Right cardiac atrium (tissue), 5 donors: Measurements from ENCODE around the gene SPRR2B. TPM values are rescaled to one million over a fixed set of nuclear protein-coding genes. Genes with fewer than 3 reads are reported as not detected.
"Not testable (repeated sequence)": the region's sequence is repeated elsewhere in the genome, so short reads cannot be mapped to it uniquely, and the experiment has no call there.

Experiments
- ATAC-seq, 2 donors: fragments of 200-7000 bp; cut with Tn5 transposase; one replicate each; pipeline versions ENCODE4 v1.8.0 to v1.9.1; 2020; ENCODE audit warnings: moderate library complexity in 2 of 2, mild to moderate bottlenecking in 1 of 2
- DNase-seq, 3 donors: peaks; one replicate each; pipeline ENCODE4 v3.0.0-alpha.2; 2020
- H3K27ac ChIP-seq: one replicate; pipeline ENCODE4 v1.5.1; 2013; ENCODE audit warnings: mild to moderate bottlenecking, low read length, control low read depth, moderate library complexity
- H3K27me3 ChIP-seq: one replicate; pipeline ENCODE4 v1.6.1; 2013; ENCODE audit not compliant: control insufficient read depth, insufficient read depth
- H3K4me1 ChIP-seq: one replicate; pipeline ENCODE4 v1.6.1; 2013; ENCODE audit warnings: low read length; ENCODE audit not compliant: control insufficient read depth, insufficient read depth
- H3K4me3 ChIP-seq: one replicate; pipeline ENCODE4 v1.5.1; 2013; ENCODE audit warnings: low read length, control low read depth
- H3K9me3 ChIP-seq: one replicate; pipeline ENCODE4 v1.6.1; 2013; ENCODE audit warnings: low read length; ENCODE audit not compliant: control insufficient read depth
- WGBS: extraction: QIAGEN DNeasy Blood & Tissue Kit; methylation state at CpG from one replicate; pipeline ENCODE4 v1.1.7; 2013; 5-methylcytosine and 5-hydroxymethylcytosine counted together
- intact Hi-C, 4 donors: fragments of 100-400 bp; cut with DNase I; formaldehyde crosslinking; loops; one replicate each; pipeline versions ENCODE4 v1.11.0 to v1.14.0; 2022 to 2023
- polyA plus RNA-seq: library from polyadenylated mRNA; stranded (reverse); fragments of 200-250 nt; gene quantifications from one replicate; pipeline ENCODE4 v1.2.3, GENCODE V29; 2013
- total RNA-seq, 4 donors: library from RNA; stranded (reverse); fragmentation: NEBNext Ultra II Directional; extraction: Animal tissue kit (Norgen Biotek cat#: 25700); gene quantifications; one replicate each; pipeline ENCODE4 v1.2.1, GENCODE V29; 2021
- donor health status: healthy with polysubstance abuse.
- donor health status: DM: no; HTN: yes; CAD: no.
- donor health status: DM: no; HTN: no; CAD: no.
- donor health status: DM: no; HTN: yes; CAD: no; lungs with severe emphysema.
- donor health status: DM: yes; HTN: yes; CAD: no.

SPRR2B gene
- total and polyA plus RNA-seq, 5 donors: not detected

GRCh38 chr1:153072806-153073726, 1.7 kb upstream of the SPRR2B start:
- intact Hi-C loops: no loop called here
- Histone ChIP-seq H3K9me3 (no peaks in the 10 kb centered on the region), H3K4me3 (no peak overlapping the region), H3K4me1 (no peaks in the 10 kb centered on the region), H3K27me3 (no peaks in the 10 kb centered on the region), H3K27ac (no peak overlapping the region)
- DNase-seq (no peak), ATAC-seq (no peak)
- 66% methylated on average over 5 of the region's 5 CpGs for WGBS

GRCh38 chr1:153070243-153070642, 1.2 kb downstream of the SPRR2B start:
- 52% methylated on average over 2 of the region's 2 CpGs for WGBS
- Histone ChIP-seq H3K9me3 (no peaks in the 10 kb centered on the region), H3K27ac (no peak overlapping the region), H3K27me3 (no peaks in the 10 kb centered on the region), H3K4me3 (no peak overlapping the region), H3K4me1 (no peaks in the 10 kb centered on the region)
- intact Hi-C loops: no loop called here
- ATAC-seq (no peak), DNase-seq (no peak)

GRCh38 chr1:153058826-153059784, 12.3 kb downstream of the SPRR2B start:
- DNase-seq (no peak), ATAC-seq (no peak)
- Histone ChIP-seq H3K27ac (no peak overlapping the region), H3K4me3 (no peak overlapping the region), H3K27me3 (no peaks in the 10 kb centered on the region), H3K4me1 (no peaks in the 10 kb centered on the region), H3K9me3 (no peaks in the 10 kb centered on the region)
- 62% methylated on average over 6 of the region's 6 CpGs for WGBS
- intact Hi-C loops: no loop called here

- ATAC-seq: no peak
- WGBS: 60% methylated on average over 2 of the region's 2 CpGs
- intact Hi-C loops: no loop called here
- DNase-seq: no peak
- no peaks in the 10 kb centered on the region for H3K4me1 ChIP-seq
- H3K9me3 ChIP-seq: no peaks in the 10 kb centered on the region
- no peaks in the 10 kb centered on the region for H3K27me3 ChIP-seq
- no peak overlapping the region for H3K4me3 ChIP-seq
- H3K27ac ChIP-seq: no peak overlapping the region
Measured at GRCh38 chr1:153058154-153058553, 13.3 kb downstream of the SPRR2B start.

- DNase-seq (no peak), ATAC-seq (no peak)
- no peak within 1 kb of the TSS for H3K27ac ChIP-seq
- no peaks in the 10 kb centered on the region for H3K27me3 ChIP-seq
- no peaks in the 10 kb centered on the region for H3K4me1 ChIP-seq
- 60% methylated on average over 2 of the region's 2 CpGs for WGBS
- intact Hi-C loops: no loop called here
- no peaks in the 10 kb centered on the region for H3K9me3 ChIP-seq
- H3K4me3 ChIP-seq: no peak within 1 kb of the TSS
Measured at GRCh38 chr1:153057375-153057774, 14.0 kb downstream of the SPRR2B start, which contains the start of gene SPRR2A. Gene SPRR2A, minus strand, starts transcription at chr1:153057512. Its CDS starts 777 bp downstream, at chr1:153056735.

GRCh38 chr1:153056111-153056510, 15.3 kb downstream of the SPRR2B start:
- H3K27ac ChIP-seq, H3K27me3 ChIP-seq, H3K4me1 ChIP-seq, H3K9me3 ChIP-seq, ATAC-seq, DNase-seq, intact Hi-C loops, H3K4me3 ChIP-seq: not testable (repeated sequence)
- 53% methylated on average over 3 of the region's 3 CpGs for WGBS

- WGBS: 76% methylated on average over 2 of the region's 2 CpGs
- H3K4me3 ChIP-seq: no peak overlapping the region
- no peaks in the 10 kb centered on the region for H3K27me3 ChIP-seq
- no peak overlapping the region for H3K27ac ChIP-seq
- ATAC-seq (no peak), DNase-seq (peak in 1 of 3 donors; percentile 20)
- H3K9me3 ChIP-seq: no peaks in the 10 kb centered on the region
- intact Hi-C loops: no loop called here
- H3K4me1 ChIP-seq: no peaks in the 10 kb centered on the region
Measured at GRCh38 chr1:153049211-153049610, 22.2 kb downstream of the SPRR2B start.

- no peak for ATAC-seq
- Histone ChIP-seq H3K4me1 (no peaks in the 10 kb centered on the region), H3K27ac (no peak within 1 kb of the TSS), H3K27me3 (no peaks in the 10 kb centered on the region), H3K9me3 (no peaks in the 10 kb centered on the region), H3K4me3 (no peak within 1 kb of the TSS)
- WGBS: 55% methylated on average over 4 of the region's 4 CpGs
- intact Hi-C loops: no loop called here
- DNase-seq: no peak
Measured at GRCh38 chr1:153040950-153041631, 30.3 kb downstream of the SPRR2B start, which contains the start of gene SPRR2D. Gene SPRR2D, minus strand, starts transcription at chr1:153041120. Its CDS starts 774 bp downstream, at chr1:153040346.

GRCh38 chr1:153035211-153035610, 36.2 kb downstream of the SPRR2B start:
- Histone ChIP-seq H3K9me3 (no peaks in the 10 kb centered on the region), H3K4me3 (no peak overlapping the region), H3K4me1 (no peaks in the 10 kb centered on the region), H3K27me3 (no peaks in the 10 kb centered on the region), H3K27ac (no peak overlapping the region)
- DNase-seq (no peak), ATAC-seq (no peak)
- intact Hi-C loops: no loop called here
- 86% methylated on average over 1 of the region's 1 CpG for WGBS

GRCh38 chr1:153032677-153033308, 38.6 kb downstream of the SPRR2B start:
- WGBS: 40% methylated on average over 3 of the region's 3 CpGs
- no peak for DNase-seq
- Histone ChIP-seq H3K27me3 (no peaks in the 10 kb centered on the region), H3K9me3 (no peaks in the 10 kb centered on the region), H3K4me1 (no peaks in the 10 kb centered on the region), H3K4me3 (no peak overlapping the region), H3K27ac (no peak overlapping the region)
- no peak for ATAC-seq
- intact Hi-C loops: no loop called here
